HS-27A (cell line): ENCODE results near the gene DNAJB12.
"Not testable (repeated sequence)": the region's sequence is repeated elsewhere in the genome, so short reads cannot be mapped to it uniquely, and the experiment has no call there.

Source experiments
- DNase-seq: peaks from one replicate; pipeline ENCODE4 v3.0.0-alpha.2; 2012; ENCODE audit warnings: low read depth, missing footprints

The DNAJB12 gene

DNA sequence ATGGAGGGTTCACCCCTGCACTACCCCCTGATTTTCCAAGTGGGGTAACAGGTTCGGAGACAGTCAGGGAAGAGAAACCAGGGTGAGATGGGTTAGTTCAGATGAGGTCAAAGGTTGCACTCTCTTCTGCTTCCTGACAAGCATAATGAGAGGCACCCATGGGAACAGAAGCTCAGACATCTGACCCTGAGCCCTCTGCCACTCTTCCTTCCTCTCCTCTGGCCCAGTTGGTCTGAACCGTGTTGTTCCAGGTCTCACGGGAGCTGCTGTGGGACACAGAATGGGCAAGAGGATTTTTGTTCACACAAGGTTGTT is 38.4 kb downstream of the DNAJB12 start:
- DNase-seq: no peak

DNA sequence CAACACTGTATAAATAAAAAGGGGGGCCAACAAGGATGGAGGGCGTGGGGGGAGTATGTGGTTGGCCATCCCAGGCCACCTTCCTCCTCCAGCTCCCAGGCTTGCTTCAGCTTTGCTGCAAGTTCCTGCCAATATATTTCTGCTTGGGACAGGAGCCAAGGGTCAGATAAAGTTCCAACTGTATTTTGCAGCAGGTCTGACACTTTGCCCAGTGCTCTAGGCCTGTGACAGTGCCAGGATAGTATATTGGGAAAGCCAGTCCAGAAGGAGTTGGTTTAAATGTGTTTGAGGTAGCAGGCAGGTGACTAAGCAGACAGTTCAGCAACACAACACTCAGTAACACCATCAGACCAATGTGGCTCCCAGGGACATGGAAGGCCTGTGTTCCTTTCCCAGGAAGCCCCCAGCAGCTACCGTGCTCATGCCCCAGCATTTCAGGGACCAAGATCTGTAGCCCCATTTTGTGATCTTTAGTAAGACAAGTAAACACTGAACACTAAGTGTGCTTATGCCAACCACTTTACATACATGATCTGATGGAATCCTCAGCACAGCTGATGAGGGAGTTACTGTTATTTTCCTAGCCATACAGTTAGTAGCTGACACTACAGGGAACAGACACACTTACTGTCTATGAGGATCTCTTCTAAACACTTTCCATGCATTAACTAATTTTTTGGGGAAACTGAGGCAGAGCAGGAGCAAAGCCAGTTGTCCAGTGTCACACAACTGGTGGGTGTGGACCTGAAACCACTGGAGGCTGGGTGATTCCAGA is 38.9 kb downstream of the DNAJB12 start:
- no peak for DNase-seq

DNA sequence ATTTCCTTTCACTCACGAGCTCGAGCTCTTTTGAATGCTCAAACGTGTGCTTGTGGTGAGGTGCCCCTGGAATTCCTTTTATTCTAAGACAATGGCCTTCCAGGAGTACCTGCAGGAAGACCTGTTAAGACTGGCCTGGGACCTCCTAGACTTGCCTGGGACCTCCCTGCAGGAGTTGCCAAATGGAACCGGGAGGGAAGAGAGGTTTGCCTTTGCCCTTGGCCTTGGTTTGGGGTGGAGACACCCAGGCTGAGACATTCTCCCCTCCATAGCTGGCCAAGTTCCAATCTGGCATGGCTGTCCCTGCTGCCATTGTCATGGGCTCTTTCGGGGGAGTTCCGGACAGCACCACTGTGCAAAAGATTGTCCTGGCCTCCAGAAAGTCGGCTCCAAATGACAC is 39.7 kb downstream of the DNAJB12 start:
- no peak for DNase-seq

DNA sequence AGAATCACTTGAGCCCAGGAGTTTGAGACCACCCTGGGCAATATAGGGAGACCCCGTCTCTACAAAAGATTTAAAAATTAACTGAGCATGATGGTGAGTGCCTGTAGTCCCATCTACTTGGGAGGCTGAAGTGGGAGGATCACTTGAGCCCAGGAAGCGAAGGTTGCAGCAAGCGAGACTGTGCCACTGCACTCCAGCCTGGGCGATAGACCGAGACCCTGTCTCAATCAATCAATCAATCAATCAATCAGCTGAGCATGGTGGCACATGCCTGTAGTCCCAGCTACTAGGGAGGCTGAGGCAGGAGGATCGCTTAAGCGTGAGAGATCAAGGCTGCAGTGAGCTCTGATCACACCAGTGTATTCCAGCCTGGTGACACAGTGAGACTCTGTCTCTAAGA is 40.5 kb downstream of the DNAJB12 start:
- DNase-seq: no peak

DNA sequence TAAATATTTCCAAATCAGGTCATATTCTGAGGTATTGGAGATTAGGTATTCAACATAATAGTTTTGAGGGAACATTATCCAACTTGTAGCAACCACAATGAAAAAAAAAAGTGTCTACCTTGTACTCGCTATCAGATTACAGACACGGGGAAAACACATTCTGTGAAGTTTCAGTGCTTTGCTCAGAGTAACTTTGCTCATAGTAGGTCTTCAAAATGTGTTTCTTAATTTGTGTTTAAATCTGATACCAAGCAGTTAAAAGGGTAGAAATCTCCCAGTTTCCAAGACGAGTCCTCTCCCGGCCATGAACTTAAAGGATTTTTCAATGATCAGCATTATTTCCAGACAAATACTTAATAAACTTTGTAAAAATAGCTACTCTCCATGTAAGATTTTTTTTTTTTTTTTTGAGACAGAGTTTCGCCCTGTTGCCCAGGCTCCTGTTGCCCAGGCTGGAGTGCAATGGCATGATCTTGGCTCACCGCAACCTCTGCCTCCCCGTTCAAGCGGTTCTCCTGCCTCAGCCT is 41.8 kb downstream of the DNAJB12 start:
- DNase-seq: no peak

DNA sequence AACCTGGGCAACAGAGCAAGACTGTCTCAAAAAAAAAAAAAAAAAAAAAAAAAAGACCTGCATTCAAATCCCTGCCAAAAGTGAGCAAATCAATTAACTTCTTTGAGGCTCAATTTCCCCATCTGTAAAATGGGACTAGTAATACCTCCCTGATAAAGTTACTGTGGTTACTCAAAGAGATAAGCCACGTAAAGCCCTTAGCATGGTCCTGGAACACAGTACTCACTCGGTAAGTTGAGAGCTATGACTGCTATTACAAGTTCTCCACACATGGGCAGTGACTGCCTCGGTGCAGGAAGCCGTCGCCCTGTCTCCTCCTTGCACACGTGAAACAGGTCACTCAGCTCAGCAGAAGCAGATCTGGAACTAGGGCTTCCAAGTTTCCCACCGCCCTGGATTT is 43.1 kb downstream of the DNAJB12 start:
- DNase-seq: no peak

DNA sequence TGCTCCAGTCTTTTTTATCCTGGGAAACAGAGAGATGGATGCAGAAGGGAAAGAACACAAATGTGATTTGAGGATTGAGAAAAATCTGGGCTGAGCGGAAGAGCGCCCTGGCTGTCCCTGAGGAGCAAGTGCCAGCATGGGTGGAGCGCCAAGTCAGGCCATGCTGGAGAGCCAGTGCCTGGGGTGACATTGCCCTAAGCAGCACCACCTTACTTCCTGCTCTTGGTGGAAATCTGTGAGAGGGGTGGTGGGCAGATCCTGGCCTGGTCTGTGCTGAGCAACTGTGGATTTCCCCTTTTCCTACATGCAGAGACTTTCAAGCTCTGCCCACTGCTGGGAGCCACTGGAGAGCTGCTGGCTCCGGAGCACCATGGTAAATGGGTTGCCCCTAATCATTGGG is 44.1 kb downstream of the DNAJB12 start:
- no peak for DNase-seq

DNA sequence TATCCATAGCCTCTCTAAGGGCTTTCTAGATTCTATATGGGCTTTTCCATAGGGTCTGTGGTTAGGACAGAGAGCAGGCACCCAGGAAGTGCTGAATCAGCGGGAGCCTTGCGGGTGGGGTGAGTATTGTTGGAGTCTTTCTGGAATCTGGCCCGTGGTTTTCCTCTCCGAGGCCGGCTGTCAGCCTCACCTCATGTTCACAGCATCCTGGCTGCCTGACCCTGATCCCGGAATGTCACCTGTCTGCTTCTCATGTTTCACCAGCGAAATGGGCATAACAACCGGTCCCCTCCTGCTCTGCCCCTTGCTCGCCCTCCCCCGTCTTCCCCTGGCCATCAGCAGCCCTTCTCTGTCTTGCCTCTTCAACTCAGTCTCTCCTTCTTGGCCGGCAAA is 44.5 kb downstream of the DNAJB12 start:
- DNase-seq: no peak

DNA sequence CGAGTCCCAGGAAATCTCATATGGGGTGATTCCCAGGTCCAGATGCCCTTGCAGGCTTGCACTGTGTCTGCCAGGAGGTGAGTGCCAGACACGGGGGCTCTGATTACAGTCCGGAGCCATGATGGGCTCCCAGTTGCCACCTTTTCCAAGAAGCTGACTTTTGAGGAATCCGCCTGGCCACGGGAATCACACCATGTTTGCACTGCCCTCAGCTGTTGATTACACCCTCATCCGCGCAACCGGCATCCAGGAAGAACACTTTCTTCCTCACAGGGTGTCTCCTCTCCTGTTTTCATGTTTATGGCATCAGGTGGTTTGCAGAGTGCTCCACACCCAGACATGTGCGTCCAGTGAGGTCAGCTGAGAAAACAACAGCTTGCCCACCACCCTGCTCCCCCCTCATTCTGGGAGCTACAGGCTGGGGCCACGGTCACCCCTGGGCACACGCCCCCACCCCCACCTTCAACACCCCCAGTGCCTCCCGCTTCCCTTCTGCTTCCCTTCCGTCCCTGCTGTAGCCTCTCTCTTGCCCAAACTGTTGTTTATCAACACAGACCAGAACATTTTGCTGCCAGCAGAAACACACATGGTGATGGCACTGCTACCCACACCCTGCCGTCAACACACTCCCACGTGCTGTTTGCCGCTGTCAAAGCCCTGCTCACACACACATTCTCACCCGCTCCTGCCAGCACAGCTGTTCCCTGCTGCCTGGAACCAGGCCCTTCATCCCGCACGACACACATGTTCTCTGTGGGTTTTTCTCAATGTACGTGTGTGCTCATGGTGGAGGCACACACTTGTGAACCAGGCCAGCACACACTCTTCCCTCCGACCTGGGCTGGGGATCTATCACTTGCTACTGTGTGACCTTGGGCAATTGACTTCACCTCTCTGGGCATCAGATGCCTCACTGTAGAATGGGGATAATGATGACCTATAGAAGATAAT is 45.2 kb downstream of the DNAJB12 start:
- DNase-seq: no peak

DNA sequence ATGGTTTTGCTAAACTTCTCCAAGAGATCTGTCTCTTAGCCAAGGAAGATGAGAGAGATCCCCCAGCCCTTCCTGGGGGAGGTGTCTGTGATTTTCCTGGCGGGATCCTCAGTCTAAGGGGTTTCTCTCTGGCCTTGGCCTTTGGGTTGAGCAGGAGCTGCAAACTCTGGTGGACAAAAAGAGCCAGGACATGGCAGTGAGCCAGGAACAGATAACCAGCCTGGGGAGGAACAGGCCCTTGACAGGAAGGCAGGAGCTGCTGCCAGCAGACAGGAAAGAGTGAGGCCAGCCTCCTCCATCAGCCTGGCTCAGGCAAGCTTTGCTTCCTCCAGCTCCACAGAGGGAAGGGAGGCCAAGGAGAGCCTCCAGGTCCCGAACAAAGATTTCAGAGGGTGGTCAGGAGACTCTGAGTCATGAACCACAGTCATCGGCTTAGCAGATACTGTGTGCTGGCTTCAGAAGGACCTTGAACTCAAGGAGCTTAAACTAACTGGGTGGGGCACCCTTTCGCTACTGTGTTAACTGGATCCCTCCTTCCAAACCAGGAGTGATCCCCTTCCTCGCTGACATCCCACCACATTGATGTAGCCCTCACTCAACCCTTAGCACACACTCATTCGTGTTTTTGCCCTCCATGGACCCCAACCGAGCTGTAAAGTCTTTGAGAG is 46.3 kb downstream of the DNAJB12 start:
- no peak for DNase-seq

DNA sequence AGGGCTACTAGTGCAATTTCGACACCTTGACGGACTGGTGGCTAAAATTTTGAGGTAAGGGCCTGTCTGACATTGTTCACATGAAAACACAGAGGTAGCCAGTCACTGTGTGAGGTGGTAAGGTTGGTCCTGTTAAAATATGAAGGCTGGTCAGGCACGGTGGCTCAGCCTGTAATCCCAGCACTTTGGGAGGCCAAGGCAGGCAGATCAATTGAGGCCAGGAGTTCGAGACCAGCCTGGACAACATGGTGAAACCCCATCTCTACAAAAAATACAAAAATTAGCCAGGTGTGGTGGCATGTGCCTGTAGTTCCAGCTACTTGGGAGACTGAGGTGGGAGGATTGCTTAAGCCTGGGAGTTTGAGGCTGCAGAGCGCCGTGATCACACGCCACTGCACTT is 47.0 kb downstream of the DNAJB12 start:
- not testable (repeated sequence) for DNase-seq

DNA sequence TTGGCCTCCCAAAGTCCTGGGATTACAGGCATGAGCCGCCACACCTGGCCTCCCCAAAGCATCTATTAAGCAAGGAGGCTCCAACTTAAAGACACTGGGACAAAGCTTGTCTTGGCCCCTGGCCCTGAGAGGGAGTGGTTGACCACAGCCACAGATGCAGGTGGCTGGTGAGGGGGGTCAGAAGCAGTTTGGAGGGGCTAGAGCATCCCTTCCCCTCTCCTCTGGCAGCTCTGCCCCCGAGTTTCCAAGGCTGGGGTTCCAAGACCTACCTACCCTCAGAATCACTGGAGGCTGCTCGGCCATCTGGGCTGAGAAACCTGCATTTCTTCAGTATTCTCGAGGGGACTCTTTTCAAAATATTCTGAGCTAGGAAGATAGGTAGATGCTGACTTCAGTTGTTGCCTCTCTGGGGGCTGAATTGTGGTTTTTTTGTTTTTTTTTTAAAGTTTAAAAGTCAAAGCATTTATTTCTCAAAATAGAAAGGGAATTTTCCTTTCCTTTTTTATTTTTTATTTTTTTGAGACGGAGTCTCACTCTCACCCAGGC is 48.4 kb downstream of the DNAJB12 start:
- DNase-seq: no peak

DNA sequence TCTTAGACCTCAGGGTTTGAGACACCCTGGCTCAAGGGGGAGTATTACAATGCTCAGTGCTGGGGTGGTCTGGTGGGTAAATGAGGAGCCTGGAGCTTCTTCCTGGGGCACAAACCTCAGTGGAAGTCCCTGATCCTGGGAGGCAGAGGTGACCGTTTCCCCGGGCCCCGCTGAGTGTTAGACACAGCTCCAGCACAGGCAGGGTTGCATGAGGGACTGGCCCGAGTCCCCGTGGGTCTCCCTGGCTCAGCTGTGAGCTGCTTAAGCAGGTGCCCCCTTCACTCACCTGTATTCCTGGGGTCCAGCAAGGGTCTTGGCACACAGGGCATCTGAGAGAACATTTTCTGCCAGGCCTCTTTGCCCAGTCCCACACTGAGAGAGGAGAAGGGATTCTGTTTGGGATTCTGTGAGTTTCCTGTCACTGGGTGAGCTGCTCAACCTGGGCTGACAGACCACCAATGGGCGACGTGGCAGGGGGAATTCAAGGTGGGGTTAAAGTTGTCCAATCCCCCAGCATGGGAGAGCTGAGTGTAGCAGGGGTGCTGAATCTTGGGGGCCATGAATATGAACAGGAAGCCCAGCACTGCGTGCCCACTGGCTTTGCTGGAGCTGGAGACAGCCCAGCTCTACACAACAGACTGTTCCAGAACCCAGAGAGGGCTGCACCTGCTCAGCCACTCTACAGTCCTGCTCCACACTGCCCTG is 51.1 kb downstream of the DNAJB12 start:
- DNase-seq: no peak

DNA sequence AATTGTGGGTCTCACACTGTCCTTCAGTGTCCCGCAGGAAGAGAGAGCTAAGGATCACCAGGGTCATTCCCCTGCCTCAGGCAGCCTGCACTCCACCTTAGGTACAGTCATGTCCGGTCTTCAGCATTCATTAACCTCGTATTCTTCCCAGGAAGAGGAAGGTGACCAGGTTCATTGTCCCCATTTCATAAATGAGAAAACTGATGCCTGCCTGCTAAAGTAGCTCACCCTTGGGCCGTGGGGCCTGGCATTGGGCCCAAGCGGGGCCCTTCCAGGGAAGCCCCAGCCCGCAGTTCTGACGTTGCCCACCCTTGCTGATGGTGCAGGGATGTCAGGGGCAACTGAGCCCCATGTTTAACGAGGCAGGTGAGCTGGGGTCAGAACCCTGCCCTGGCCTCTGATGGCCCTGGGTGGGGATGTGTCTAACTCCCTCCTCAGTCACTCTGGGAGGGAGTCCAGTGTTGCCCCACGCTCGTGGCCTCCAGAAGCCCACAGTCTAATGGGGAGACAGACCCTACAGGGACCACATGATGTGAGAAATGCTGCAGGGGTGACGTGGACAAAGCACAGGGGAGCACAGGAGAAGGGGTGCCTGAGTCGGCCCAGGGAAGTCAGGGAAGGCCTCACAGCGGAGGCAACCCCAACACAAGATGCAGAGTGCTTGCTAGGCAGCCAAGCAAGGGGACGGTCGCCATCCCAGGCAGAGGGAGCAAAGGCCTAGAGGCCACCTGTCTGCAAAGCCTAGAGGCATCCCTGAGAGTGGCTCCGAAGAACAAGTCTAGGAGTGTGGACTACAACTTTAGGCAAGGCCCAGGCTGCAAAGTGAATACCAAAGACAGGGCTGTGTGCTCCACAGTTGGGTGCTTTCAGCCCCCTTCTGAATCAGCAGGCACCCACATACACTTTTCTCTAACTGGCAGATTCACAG is 55.9 kb downstream of the DNAJB12 start:
- DNase-seq: no peak

DNA sequence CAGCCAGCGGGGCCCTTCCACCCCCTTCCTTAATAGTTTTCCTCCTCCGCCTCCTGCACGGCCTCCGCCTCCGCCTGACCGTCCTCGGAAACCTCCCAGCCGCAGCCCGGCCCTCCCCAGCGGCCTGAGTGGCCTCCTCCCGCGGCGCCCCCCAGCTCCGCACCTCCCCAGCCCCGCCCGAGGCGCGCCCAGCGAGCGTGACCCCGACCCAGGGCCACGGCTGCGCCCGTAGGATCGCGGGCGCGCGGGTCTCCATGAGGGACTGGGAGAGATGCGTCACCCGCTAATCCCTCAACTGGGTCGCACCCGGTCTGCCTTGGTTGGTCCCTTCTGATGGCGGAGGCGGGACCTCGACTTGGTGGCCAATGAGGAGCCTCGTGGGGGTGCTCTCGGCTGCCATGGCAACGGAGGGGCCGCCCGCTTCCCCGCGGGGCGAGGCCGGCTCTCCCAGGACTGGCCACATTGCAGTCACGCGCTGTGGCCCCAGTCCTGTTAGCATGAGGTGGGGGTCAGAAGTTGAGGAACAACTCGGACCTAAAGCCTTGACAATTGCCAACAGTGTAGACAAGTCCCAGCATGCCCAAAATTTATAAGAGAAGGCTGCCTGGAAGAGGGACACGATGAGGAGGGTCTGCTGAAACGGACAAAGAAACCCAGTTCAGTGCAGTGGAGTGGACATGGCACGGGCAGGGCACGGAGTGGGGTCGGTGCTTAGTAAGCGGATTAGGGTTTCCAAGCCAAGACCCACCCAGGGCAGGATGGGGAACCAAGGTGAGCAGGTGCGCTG is 56.7 kb downstream of the DNAJB12 start:
- DNase-seq: peak; percentile 66

DNA sequence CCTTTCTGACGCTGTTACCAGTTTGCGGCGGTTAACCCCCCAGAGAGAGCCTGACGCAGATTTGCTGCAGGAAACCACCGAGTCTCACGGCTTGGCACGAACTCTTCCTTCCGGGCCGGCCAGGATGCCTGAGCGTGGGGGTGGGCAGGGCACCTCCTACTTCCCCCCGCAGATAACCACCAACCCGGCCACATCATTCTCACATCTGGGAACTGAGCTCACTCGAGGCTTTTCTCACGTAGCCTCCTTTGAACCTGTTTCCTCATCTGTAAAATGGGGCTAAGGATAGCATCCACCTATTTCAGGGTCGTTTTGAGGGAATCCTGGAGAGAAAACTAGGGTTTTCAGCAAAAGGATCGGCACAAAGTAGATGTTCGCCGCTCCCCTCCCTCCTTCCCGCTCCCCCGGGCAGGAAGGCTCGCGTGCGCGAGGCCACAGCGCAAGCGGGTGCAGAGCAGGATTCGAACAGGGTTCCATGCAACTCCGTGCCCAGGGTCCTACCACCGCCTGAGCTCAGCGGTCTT is 57.4 kb downstream of the DNAJB12 start:
- DNase-seq: no peak

DNA sequence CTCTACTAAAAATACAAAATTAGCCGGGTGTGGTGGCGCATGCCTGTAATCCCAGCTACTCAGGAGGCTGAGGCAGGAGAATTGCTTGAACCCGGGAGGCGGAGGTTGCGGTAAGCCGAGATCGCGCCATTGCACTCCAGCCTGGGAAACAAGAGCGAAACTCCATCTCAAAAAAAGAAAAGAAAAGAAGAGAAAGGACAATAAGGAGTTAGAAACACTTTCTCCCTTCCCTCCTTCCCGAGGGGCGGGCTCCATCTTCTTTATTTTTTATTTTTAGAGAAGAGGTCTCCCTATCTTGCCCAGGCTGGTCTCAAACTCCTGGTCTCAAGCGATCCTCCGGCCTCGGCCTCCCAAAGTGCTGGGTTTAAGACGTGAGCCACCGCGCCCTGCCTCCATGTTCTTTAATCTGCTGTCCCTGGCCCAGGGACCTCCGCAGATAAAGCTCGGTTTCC is 57.9 kb downstream of the DNAJB12 start:
- DNase-seq: not testable (repeated sequence)

DNA sequence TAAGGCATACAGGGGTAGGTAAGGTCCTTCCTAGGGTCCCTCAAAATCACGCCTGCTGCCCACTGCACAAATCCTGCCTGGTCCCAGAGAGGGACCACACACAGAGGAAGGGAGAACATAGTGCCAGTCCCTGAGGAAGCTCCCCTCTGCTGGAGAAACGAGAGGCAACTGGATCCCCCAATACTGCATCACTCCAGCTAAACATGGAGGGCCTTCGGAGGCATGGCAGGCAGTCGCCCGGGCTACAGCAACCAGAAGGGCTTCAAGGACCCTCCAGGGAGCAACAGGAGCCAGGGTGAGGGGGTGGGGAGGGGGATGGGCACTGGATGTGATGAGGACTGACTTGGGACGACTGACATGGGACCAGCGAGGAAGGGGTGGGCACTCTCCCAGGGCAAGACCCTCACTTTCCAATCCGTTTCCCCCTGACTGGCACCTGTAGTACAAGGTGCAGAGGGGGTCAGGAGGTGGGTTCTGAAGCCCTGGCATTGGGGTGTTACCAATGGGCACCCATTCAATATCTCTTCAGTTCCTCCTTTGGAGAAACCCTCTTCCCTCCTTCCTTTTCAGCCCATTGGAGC is 59.3 kb downstream of the DNAJB12 start:
- no peak for DNase-seq

DNA sequence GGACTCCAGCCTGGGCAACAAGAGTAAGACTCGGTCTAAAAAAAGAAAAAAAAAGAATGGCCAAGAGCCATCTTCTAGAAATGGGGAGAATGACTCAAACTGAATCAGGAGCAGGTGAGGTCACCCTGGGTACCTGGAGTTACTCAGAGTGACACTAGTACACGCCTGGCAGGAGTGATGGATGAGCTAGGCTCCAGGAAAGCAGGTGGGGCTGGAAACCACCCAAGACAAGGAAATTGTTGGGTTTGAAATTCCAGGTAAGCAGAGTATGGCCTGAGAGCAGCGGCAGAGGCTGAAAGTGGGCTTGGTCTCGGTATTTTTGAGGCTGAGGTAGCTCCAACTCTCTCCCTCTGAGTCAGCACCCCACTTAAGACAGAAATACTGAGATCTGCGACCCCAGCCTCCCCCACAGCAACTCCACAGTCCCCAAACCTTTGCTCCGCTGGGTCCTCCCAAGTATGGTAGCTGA is 62.5 kb downstream of the DNAJB12 start:
- no peak for DNase-seq
